Measurements from ENCODE around the gene DEXI. TPM values are rescaled to one million over a fixed set of nuclear protein-coding genes. Genes with fewer than 3 reads are reported as not detected.
"Not testable (repeated sequence)": the region's sequence is repeated elsewhere in the genome, so short reads cannot be mapped to it uniquely, and the experiment has no call there.

The DEXI gene
- total and polyA plus RNA-seq, 7 experiments from 2014 or later: 13.2 to 83.5 (median 38.0) TPM

- H3K36me3 Mint-ChIP-seq: peaks cover 0 to 43% (median 9%) of the 10 kb centered on the region in 5 donors
- H3K4me1 Mint-ChIP-seq: peaks cover 13 to 76% (median 28%) of the 10 kb centered on the region in 7 donors
- H3K4me3 ChIP-seq (ENCODE audit: low read length); intact Hi-C loops (cut with micrococcal nuclease); H3K27me3 Mint-ChIP-seq; H3K9me3 Mint-ChIP-seq; ATAC-seq; H3K27me3 ChIP-seq (ENCODE audit: control insufficient read depth in 2 of 2, insufficient read depth in 2 of 2, low read length in 2 of 2); POLR2A ChIA-PET; H3K27ac ChIP-seq (ENCODE audit: low read depth, low read length); H3K9me3 ChIP-seq (ENCODE audit: control insufficient read depth in 2 of 3, low read length in 3 of 3): not testable (repeated sequence)
- peak overlapping the region in 1 of 10 donors; percentile 26 for H3K4me3 Mint-ChIP-seq
- peak in 1 of 9 donors; percentile 22 for DNase-seq
- CTCF ChIA-PET: interaction anchor here (2.4 kb wide), 1 partner anchor 331 kb away, joined by 9 read pairs; no protein-coding TSS in a partner anchor
- peaks cover 11 to 18% of the 10 kb centered on the region in 2 donors for H3K4me1 ChIP-seq (ENCODE audit: control insufficient read depth in 2 of 2, insufficient read depth in 2 of 2, low read length in 2 of 2)
- peaks cover 5 to 53% (median 6%) of the 10 kb centered on the region in 3 experiments for H3K36me3 ChIP-seq (ENCODE audit: control insufficient read depth in 2 of 3, insufficient read depth in 3 of 3, low read length in 3 of 3)
- peak overlapping the region in 4 of 9 donors; percentile 23 to 69 (median 64) for H3K27ac Mint-ChIP-seq
Measured at GRCh38 chr16:10966559-10966958, 24.3 kb upstream of the DEXI start.

- intact Hi-C loops (cut with micrococcal nuclease): no loop called here
Measured at GRCh38 chr16:10966129-10966528, 23.9 kb upstream of the DEXI start.

GRCh38 chr16:10965440-10966061, 23.3 kb upstream of the DEXI start:
- H3K27ac ChIP-seq (ENCODE audit: low read depth, low read length): no peak overlapping the region
- Mint-ChIP-seq H3K4me1 (peaks cover 15 to 67% (median 28%) of the 10 kb centered on the region in 7 donors), H3K4me3 (peak overlapping the region in 1 of 10 donors; percentile 83), H3K27me3 (no peaks in the 10 kb centered on the region), H3K9me3 (no peaks in the 10 kb centered on the region), H3K36me3 (peaks cover 0 to 41% (median 8%) of the 10 kb centered on the region in 5 donors), H3K27ac (peak overlapping the region in 8 of 9 donors; percentile 12 to 91 (median 48))
- ATAC-seq (peak; percentile 14), DNase-seq (peak in 1 of 9 donors; percentile 50)
- H3K27me3 ChIP-seq (ENCODE audit: control insufficient read depth in 2 of 2, insufficient read depth in 2 of 2, low read length in 2 of 2): no peaks in the 10 kb centered on the region
- ChIA-PET POLR2A (interaction anchor here (0.9 to 2.0 kb wide), 2 partner anchors 21 to 290 kb away, joined by 3 to 7 read pairs; partner anchors contain the start of genes CLEC16A and SOCS1), CTCF (interaction anchor here (1.0 to 4.0 kb wide), 10 partner anchors 11 to 1131 kb away, joined by 3 to 18 read pairs (median 6); partner anchors contain the start of gene SOCS1)
- peaks cover 11 to 18% of the 10 kb centered on the region in 2 donors for H3K4me1 ChIP-seq (ENCODE audit: control insufficient read depth in 2 of 2, insufficient read depth in 2 of 2, low read length in 2 of 2)
- peaks cover 5 to 51% (median 6%) of the 10 kb centered on the region in 3 experiments for H3K36me3 ChIP-seq (ENCODE audit: control insufficient read depth in 2 of 3, insufficient read depth in 3 of 3, low read length in 3 of 3)
- intact Hi-C loops (cut with micrococcal nuclease): loop anchor here (2.0 kb wide), 4 partner anchors 291 to 1103 kb away; partner anchors contain the start of gene SOCS1 (in 1 of the 2)
- H3K9me3 ChIP-seq (ENCODE audit: control insufficient read depth in 2 of 3, low read length in 3 of 3): no peaks in the 10 kb centered on the region
- no peak overlapping the region for H3K4me3 ChIP-seq (ENCODE audit: low read length)

More at GRCh38 chr16:10966129-10966528, 23.9 kb upstream of the DEXI start:
- no peaks in the 10 kb centered on the region for H3K9me3 ChIP-seq (ENCODE audit: control insufficient read depth in 2 of 3, low read length in 3 of 3)
- no peaks in the 10 kb centered on the region for H3K27me3 ChIP-seq (ENCODE audit: control insufficient read depth in 2 of 2, insufficient read depth in 2 of 2, low read length in 2 of 2)
- Mint-ChIP-seq H3K4me3 (peak overlapping the region in 2 of 10 donors; percentile 4 to 26), H3K9me3 (no peaks in the 10 kb centered on the region), H3K27ac (peak overlapping the region in 6 of 9 donors; percentile 12 to 91 (median 43)), H3K36me3 (peaks cover 0 to 42% (median 6%) of the 10 kb centered on the region in 5 donors), H3K27me3 (no peaks in the 10 kb centered on the region), H3K4me1 (peaks cover 14 to 71% (median 28%) of the 10 kb centered on the region in 7 donors)
- peaks cover 11 to 18% of the 10 kb centered on the region in 2 donors for H3K4me1 ChIP-seq (ENCODE audit: control insufficient read depth in 2 of 2, insufficient read depth in 2 of 2, low read length in 2 of 2)
- ChIA-PET POLR2A (no interaction called here), CTCF (interaction anchor here (1.3 kb wide), 1 partner anchor 289 kb away, joined by 3 read pairs; no protein-coding TSS in a partner anchor)
- H3K36me3 ChIP-seq (ENCODE audit: control insufficient read depth in 2 of 3, insufficient read depth in 3 of 3, low read length in 3 of 3): peaks cover 5 to 51% (median 6%) of the 10 kb centered on the region in 3 experiments
- no peak overlapping the region for H3K4me3 ChIP-seq (ENCODE audit: low read length)
- DNase-seq (no peak), ATAC-seq (no peak)
- H3K27ac ChIP-seq (ENCODE audit: low read depth, low read length): no peak overlapping the region

GRCh38 chr16:10964891-10965326, 22.6 kb upstream of the DEXI start:
- H3K36me3 Mint-ChIP-seq: peaks cover 0 to 41% (median 8%) of the 10 kb centered on the region in 5 donors

GRCh38 chr16:10964039-10964890, 22.0 kb upstream of the DEXI start:
- Histone ChIP-seq H3K4me3 (ENCODE audit: low read length) (peak overlapping the region; percentile 3), H3K9me3 (ENCODE audit: control insufficient read depth in 2 of 3, low read length in 3 of 3) (no peaks in the 10 kb centered on the region), H3K27ac (ENCODE audit: low read depth, low read length) (no peak overlapping the region), H3K4me1 (ENCODE audit: control insufficient read depth in 2 of 2, insufficient read depth in 2 of 2, low read length in 2 of 2) (peaks cover 11 to 18% of the 10 kb centered on the region in 2 donors), H3K36me3 (ENCODE audit: control insufficient read depth in 2 of 3, insufficient read depth in 3 of 3, low read length in 3 of 3) (peaks cover 5 to 39% (median 6%) of the 10 kb centered on the region in 3 experiments), H3K27me3 (ENCODE audit: control insufficient read depth in 2 of 2, insufficient read depth in 2 of 2, low read length in 2 of 2) (no peaks in the 10 kb centered on the region)
- H3K4me3 Mint-ChIP-seq: peak overlapping the region in 6 of 10 donors; percentile 4 to 83 (median 52)
- H3K9me3 Mint-ChIP-seq: no peaks in the 10 kb centered on the region
- DNase-seq (peak; percentile 55 to 84 (median 69)), ATAC-seq (peak; percentile 81)
- H3K27ac Mint-ChIP-seq: peak overlapping the region in 6 of 9 donors; percentile 47 to 91 (median 72)
- ChIA-PET CTCF (interaction anchor here (0.5 to 4.0 kb wide), 25 partner anchors 8 to 1280 kb away, joined by 3 to 18 read pairs (median 4); partner anchors contain the start of gene SOCS1), POLR2A (interaction anchor here (2.0 kb wide), 1 partner anchor 292 kb away, joined by 7 read pairs; the partner anchor contains the start of gene SOCS1)
- no peaks in the 10 kb centered on the region for H3K27me3 Mint-ChIP-seq
- intact Hi-C loops (cut with micrococcal nuclease): loop anchor here (1.0 to 5.0 kb wide), 15 partner anchors 20 to 1105 kb away; partner anchors contain the start of genes CLEC16A (in 1 of the 2) and SOCS1 (in 1 of the 2)
- H3K4me1 Mint-ChIP-seq: peaks cover 15 to 62% (median 28%) of the 10 kb centered on the region in 7 donors
- H3K36me3 Mint-ChIP-seq: peaks cover 0 to 41% (median 8%) of the 10 kb centered on the region in 5 donors

More at GRCh38 chr16:10964891-10965326, 22.6 kb upstream of the DEXI start:
- Histone ChIP-seq H3K27ac (ENCODE audit: low read depth, low read length) (no peak overlapping the region), H3K4me1 (ENCODE audit: control insufficient read depth in 2 of 2, insufficient read depth in 2 of 2, low read length in 2 of 2) (peaks cover 11 to 18% of the 10 kb centered on the region in 2 donors), H3K9me3 (ENCODE audit: control insufficient read depth in 2 of 3, low read length in 3 of 3) (no peaks in the 10 kb centered on the region), H3K4me3 (ENCODE audit: low read length) (no peak overlapping the region), H3K36me3 (ENCODE audit: control insufficient read depth in 2 of 3, insufficient read depth in 3 of 3, low read length in 3 of 3) (peaks cover 5 to 44% (median 6%) of the 10 kb centered on the region in 3 experiments), H3K27me3 (ENCODE audit: control insufficient read depth in 2 of 2, insufficient read depth in 2 of 2, low read length in 2 of 2) (no peaks in the 10 kb centered on the region)
- peak; percentile 85 for ATAC-seq
- CTCF ChIA-PET: interaction anchor here (0.7 to 4.0 kb wide), 15 partner anchors 9 to 1131 kb away, joined by 3 to 18 read pairs (median 5); partner anchors contain the start of gene SOCS1
- peak in 7 of 9 donors; percentile 21 to 68 (median 45) for DNase-seq
- intact Hi-C loops (cut with micrococcal nuclease): loop anchor here (1.0 to 5.0 kb wide), 15 partner anchors 21 to 1104 kb away; partner anchors contain the start of genes CLEC16A (in 1 of the 2) and SOCS1 (in 1 of the 2)
- no peaks in the 10 kb centered on the region for H3K9me3 Mint-ChIP-seq
- peaks cover 15 to 62% (median 28%) of the 10 kb centered on the region in 7 donors for H3K4me1 Mint-ChIP-seq
- H3K27ac Mint-ChIP-seq: peak overlapping the region in 6 of 9 donors; percentile 51 to 91 (median 78)
- peak overlapping the region in 7 of 10 donors; percentile 4 to 83 (median 51) for H3K4me3 Mint-ChIP-seq
- no peaks in the 10 kb centered on the region for H3K27me3 Mint-ChIP-seq
- POLR2A ChIA-PET: interaction anchor here (0.9 to 2.0 kb wide), 2 partner anchors 20 to 291 kb away, joined by 3 to 7 read pairs; partner anchors contain the start of genes CLEC16A and SOCS1

Data from naive thymus-derived CD4-positive, alpha-beta T cell (primary cell).